Ovary (tissue), 9 donors: Measurements from ENCODE around the gene SLC36A2. TPM values are rescaled to one million over a fixed set of nuclear protein-coding genes. Genes with fewer than 3 reads are reported as not detected.

Source experiments
- DNase-seq, 5 donors: peaks; one replicate each; pipeline ENCODE4 v3.0.0-alpha.2; 2019 to 2020
- H3K27ac ChIP-seq, 2 donors: fragments of 200-600 bp; one replicate each; pipeline versions ENCODE4 v1.5.1 to v1.8.0; 2019 to 2022
- H3K27me3 ChIP-seq: fragments of 200-600 bp; one replicate; pipeline ENCODE4 v1.8.0; 2022
- H3K36me3 ChIP-seq: fragments of 200-600 bp; sonication (generic); one replicate; pipeline ENCODE4 v1.5.1; 2019
- H3K4me1 ChIP-seq: one replicate; pipeline ENCODE4 v1.8.1; 2013; ENCODE audit warnings: mild to moderate bottlenecking, moderate library complexity; ENCODE audit not compliant: insufficient read depth
- H3K4me3 ChIP-seq: fragments of 200-600 bp; sonication (generic); one replicate; pipeline ENCODE4 v1.5.1; 2017
- H3K9me3 ChIP-seq, 2 donors: fragments of 200-600 bp in 1 of 2; sonication (generic) in 1 of 2; one replicate each; pipeline versions ENCODE4 v1.5.1 to v1.8.1; 2013 to 2019; ENCODE audit warnings: mild to moderate bottlenecking in 1 of 2, moderate library complexity in 1 of 2
- EP300 ChIP-seq: sonication (generic); formaldehyde crosslinking; IDR thresholded peaks from one replicate; pipeline ENCODE4 v1.6.1; 2017; ENCODE audit warnings: antibody characterized with exemption
- POLR2A ChIP-seq: fragments of 450-650 bp; IDR thresholded peaks from one replicate; pipeline ENCODE4 v1.6.1; 2017; ENCODE audit warnings: antibody characterized with exemption, mild to moderate bottlenecking, moderate library complexity
- WGBS, 3 donors: extraction: QIAGEN DNeasy Blood & Tissue Kit in 1 of 3; methylation state at CpG; one replicate each; pipeline versions ENCODE4 v1.1.5 to v1.1.7; 2013 to 2017; 5-methylcytosine and 5-hydroxymethylcytosine counted together
- intact Hi-C, 4 donors: fragments of 100-400 bp; cut with DNase I; formaldehyde crosslinking; loops; one replicate each; pipeline versions ENCODE4 v1.11.0 to v1.15.1; 2022 to 2023
- polyA plus RNA-seq, 2 donors: library from polyadenylated mRNA; stranded (reverse); fragments of 200-250 nt in 1 of 2; fragments of 350-450 nt in 1 of 2; fragmentation: Illumina TruSeq in 1 of 2; extraction: RNeasy Lipid Tissue Mini Kit (QIAGEN cat#74804) in 1 of 2; gene quantifications; one replicate each; pipeline ENCODE4 v1.2.3, GENCODE V29; 2013 to 2014
- total RNA-seq, 7 donors: library from RNA; depleted of rRNA in 2 of 7; stranded (reverse); fragments of >200 nt in 2 of 7; fragmentation: NEBNext Ultra II Directional in 3 of 7; extraction: Animal tissue kit (Norgen Biotek cat#: 25700) in 3 of 7; gene quantifications; one replicate each; pipeline versions ENCODE4 v1.1.0 to v1.2.4, GENCODE V29; 2016 to 2023
- TF ChIP-seq, protein P1 (sequence below), 3 donors: fragments of 450-650 bp in 2 of 3; fragments of 200-600 bp in 1 of 3; IDR thresholded peaks; one replicate each; pipeline versions ENCODE4 v1.5.1 to v1.8.0; 2016 to 2022; ENCODE audit warnings: antibody characterized with exemption in 3 of 3, mild to moderate bottlenecking in 1 of 3
- donor health status: DM: no; HTN: no; CAD: no; lungs with moderate emphysema.
- donor health status: DM: no; HTN: no; CAD: no.
- donor health status: Bipolar disorder and iron deficiency.
- donor health status: DM: yes; HTN: yes; CAD: no.
- donor health status: DM: no; HTN: no; CAD: no.
- donor health status: DM: yes; HTN: yes; CAD: no.

SLC36A2 gene
- total and polyA plus RNA-seq, 9 donors, result not detected

DNA sequence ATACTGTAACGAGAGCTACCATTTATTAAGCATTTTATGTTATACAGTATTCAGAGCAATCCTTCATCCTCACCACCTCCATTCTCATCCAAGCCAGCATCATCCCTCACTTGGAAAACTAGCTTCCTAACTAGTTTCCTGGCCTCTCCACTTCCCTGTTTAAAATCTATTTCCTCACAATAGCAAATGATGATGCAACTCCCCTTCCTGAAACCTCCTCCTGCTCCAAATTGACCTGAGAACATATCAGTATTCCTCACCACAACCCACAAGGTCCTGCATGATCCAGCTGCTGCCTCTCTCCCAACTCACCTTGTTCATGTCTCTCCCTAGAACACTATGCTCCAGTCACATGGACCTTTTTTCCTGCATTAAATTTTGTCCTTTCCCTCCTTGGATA is 4.3 kb upstream of the SLC36A2 start:
- DNase-seq, result no peak
- TF ChIP-seq, protein P1, sequence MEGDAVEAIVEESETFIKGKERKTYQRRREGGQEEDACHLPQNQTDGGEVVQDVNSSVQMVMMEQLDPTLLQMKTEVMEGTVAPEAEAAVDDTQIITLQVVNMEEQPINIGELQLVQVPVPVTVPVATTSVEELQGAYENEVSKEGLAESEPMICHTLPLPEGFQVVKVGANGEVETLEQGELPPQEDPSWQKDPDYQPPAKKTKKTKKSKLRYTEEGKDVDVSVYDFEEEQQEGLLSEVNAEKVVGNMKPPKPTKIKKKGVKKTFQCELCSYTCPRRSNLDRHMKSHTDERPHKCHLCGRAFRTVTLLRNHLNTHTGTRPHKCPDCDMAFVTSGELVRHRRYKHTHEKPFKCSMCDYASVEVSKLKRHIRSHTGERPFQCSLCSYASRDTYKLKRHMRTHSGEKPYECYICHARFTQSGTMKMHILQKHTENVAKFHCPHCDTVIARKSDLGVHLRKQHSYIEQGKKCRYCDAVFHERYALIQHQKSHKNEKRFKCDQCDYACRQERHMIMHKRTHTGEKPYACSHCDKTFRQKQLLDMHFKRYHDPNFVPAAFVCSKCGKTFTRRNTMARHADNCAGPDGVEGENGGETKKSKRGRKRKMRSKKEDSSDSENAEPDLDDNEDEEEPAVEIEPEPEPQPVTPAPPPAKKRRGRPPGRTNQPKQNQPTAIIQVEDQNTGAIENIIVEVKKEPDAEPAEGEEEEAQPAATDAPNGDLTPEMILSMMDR (IDR thresholded peaks at IDR 0.05), result no peak
- TF ChIP-seq EP300 (no peak), POLR2A (no peak)
- Histone ChIP-seq H3K27me3 (no peaks in the 10 kb centered on the region), H3K27ac (no peak overlapping the region), H3K36me3 (no peaks in the 10 kb centered on the region), H3K4me3 (no peak overlapping the region), H3K4me1 (no peaks in the 10 kb centered on the region), H3K9me3 (no peaks in the 10 kb centered on the region)
- intact Hi-C loops, result no loop called here
- WGBS, 3 donors, result 81 to 95% (median 94%) methylated on average over 1 of the region's 1 CpG

DNA sequence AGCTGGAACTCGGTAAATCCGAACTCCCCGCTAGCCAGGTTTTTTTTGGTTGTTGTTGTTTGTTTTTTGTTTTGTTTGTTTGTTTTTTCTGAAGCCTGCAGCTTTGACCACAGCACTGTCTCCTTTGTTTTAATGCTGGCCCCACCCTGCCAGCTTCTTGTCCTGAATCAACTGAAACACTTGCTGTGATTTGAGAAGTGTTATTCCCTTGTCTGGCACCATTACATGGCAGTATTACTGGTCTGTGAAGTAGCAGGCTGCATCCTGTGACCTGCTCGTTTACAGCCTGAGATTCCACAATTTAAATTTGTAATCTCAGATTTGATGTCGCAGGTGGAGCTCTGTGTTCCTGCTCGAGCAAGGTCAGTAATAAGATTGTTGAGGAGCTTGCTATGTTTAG is 1.4 kb upstream of the SLC36A2 start:
- TF ChIP-seq, protein P1 (IDR thresholded peaks at IDR 0.05), result no peak
- TF ChIP-seq POLR2A, result no peak
- no peak for TF ChIP-seq EP300
- Histone ChIP-seq H3K27me3 (no peaks in the 10 kb centered on the region), H3K9me3 (no peaks in the 10 kb centered on the region), H3K27ac (no peak overlapping the region), H3K4me3 (no peak overlapping the region), H3K4me1 (no peaks in the 10 kb centered on the region), H3K36me3 (no peaks in the 10 kb centered on the region)
- no peak for DNase-seq
- intact Hi-C loops, result no loop called here
- 49 to 56% (median 51%) methylated on average over 6 of the region's 6 CpGs for WGBS, 3 donors

DNA sequence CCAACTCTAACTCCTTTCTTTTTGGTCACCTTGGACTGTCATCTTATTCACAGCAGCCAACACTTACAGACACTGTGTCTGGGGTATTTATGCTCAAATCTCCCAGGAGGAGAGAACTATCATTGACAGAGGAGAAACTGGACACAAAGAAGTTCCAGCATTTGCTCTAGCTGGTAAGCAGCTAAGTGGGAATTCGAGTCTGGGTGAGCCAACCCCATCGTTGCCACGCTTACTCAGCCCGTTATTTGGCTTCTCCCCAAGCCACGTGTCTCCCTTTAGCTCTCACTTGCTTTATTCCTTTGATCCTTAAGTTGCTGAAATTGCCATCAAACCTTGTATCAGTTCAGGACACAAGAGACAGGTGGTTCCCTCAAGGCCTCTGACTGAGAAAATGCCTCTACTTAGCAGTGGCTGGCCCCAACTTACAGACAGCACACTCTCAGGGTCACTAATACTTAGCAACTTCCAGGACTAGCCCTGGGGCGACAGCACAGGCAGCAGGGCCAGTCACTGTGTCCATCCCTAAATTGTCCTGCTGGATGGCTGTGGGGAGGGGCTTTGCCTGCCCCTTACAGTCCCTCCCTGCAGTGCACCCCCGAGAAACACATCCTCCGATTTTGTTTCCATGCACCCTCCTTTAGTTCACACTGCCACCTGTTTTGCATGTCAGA is 1.4 kb downstream of the SLC36A2 start:
- Histone ChIP-seq H3K27ac (no peak overlapping the region), H3K9me3 (no peaks in the 10 kb centered on the region), H3K36me3 (no peaks in the 10 kb centered on the region), H3K27me3 (no peaks in the 10 kb centered on the region), H3K4me3 (no peak overlapping the region), H3K4me1 (no peaks in the 10 kb centered on the region)
- no peak for DNase-seq
- WGBS, 3 donors, result 37 to 41% (median 39%) methylated on average over 8 of the region's 8 CpGs
- intact Hi-C loops, result no loop called here
- TF ChIP-seq POLR2A (no peak), EP300 (no peak)
- TF ChIP-seq, protein P1 (IDR thresholded peaks at IDR 0.05), result no peak

DNA sequence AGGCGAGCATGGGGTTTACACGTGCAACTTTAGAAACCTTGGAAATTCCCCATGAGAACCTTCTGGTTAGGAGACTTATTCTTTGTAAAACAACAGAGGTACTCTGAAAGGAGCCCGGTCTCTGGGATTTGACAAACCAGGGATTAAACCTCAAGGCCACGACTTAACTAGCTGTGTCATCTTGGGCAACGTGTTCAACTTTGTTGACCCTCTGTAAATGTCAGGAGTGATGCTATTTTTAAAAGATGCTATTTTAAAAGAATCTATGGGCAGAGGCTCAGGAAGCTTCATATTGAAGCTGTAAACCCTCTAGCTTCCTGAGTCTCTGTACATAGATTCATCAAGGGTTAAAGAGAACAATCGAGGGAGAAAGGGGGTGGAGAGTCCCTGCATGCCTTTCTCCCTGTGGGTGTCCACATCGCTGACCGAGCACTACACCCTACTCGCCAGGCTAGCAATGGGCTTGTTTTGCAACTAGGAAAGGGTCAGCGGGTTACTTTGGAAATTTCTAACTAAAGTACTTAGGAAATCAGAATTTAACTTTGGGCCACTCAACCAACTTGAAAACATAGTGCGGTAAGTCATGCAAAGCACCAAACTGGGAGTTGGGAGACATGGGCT is 2.1 kb downstream of the SLC36A2 start:
- H3K4me1 ChIP-seq, result no peaks in the 10 kb centered on the region
- no peaks in the 10 kb centered on the region for H3K9me3 ChIP-seq
- 30 to 37% (median 34%) methylated on average over 11 of the region's 11 CpGs for WGBS, 3 donors
- no peak overlapping the region for H3K27ac ChIP-seq
- DNase-seq, result no peak
- TF ChIP-seq EP300, result no peak
- TF ChIP-seq, protein P1 (IDR thresholded peaks at IDR 0.05), result no peak
- TF ChIP-seq POLR2A, result no peak
- H3K36me3 ChIP-seq, result no peaks in the 10 kb centered on the region
- intact Hi-C loops, result no loop called here
- no peak overlapping the region for H3K4me3 ChIP-seq
- no peaks in the 10 kb centered on the region for H3K27me3 ChIP-seq
